Measurements from ENCODE around the gene CEPT1. TPM values are rescaled to one million over a fixed set of nuclear protein-coding genes. Genes with fewer than 3 reads are reported as not detected.

Gene CEPT1
- total and polyA plus RNA-seq, 2 of the 13 experiments (the other 11 are each of a cell fraction or from before 2014, with no cell fraction given), result 35.7 to 48.2 TPM

DNA sequence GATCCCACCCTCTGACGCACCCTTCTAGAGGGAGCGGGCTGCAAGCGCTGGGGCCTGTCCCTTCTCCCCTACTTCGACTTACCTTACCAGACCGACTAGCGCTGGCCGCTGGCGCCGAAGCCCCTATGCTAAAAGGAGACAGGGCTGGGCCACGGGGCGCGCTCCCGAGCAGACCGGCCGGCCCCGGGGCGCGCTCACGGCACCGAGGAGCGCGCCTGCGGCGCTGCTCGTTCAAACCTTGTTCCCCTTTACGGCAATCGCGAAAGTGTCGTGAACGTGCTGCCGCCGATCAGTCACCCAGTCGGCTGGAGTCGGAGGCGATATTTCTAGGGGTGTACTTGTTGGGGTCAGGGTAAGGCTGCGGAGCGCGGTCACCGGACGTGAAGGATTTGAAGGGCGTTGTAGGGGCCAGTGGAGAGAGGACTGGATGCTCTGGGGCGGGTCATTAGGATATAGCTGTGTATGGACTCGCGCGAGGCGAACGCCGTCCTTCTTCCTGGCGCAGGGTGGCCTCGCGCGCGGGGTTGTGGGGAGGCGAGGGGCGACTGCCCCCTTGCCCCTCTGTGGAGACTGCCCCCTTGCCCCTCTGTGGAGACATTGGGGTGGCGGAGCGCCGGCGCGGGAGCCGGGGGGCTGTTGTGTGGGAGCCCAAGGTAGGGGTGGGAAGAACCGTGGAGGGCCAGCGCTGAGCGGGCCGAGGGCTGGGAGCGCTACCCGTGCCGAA lies at the start of gene CEPT1, which contains the start of gene DRAM2 (continued):
- TF ChIP-seq PAXIP1 (CRISPR knock-in tag; conservative IDR thresholded peaks at IDR 0.05) (peak; percentile 26; the same call in 1 of the 2 replicates), YEATS4 (CRISPR knock-in tag; IDR thresholded peaks at IDR 0.05; ENCODE audit: borderline replicate concordance) (peak; percentile 76), ZNF619 (CRISPR knock-in tag; IDR thresholded peaks at IDR 0.05) (0 out of 2 replicates have a peak, but pooled peaks have one; percentile 26), ZFP82 (CRISPR knock-in tag; IDR thresholded peaks at IDR 0.05; ENCODE audit: borderline replicate concordance) (peak; percentile 61; the same call in 1 of the 2 replicates), ZNF670 (CRISPR knock-in tag; IDR thresholded peaks at IDR 0.05; ENCODE audit: borderline replicate concordance) (peak; percentile 92), NFE2L2 (IDR thresholded peaks at IDR 0.05; ENCODE audit: low read length) (no peak), HNRNPL (IDR thresholded peaks at IDR 0.05; ENCODE audit: low read depth, low read length) (peak; percentile 90), MYPOP (CRISPR knock-in tag; IDR thresholded peaks at IDR 0.05) (peak; percentile 48; the same call in 1 of the 2 replicates), ZSCAN25 (CRISPR knock-in tag; IDR thresholded peaks at IDR 0.05) (0 out of 2 replicates have a peak, but pooled peaks have one; percentile 66), ZNF710 (CRISPR knock-in tag; IDR thresholded peaks at IDR 0.05; ENCODE audit: borderline replicate concordance) (no peak; the same call in none of the 2 replicates)
- TF ChIP-seq, protein P1, sequence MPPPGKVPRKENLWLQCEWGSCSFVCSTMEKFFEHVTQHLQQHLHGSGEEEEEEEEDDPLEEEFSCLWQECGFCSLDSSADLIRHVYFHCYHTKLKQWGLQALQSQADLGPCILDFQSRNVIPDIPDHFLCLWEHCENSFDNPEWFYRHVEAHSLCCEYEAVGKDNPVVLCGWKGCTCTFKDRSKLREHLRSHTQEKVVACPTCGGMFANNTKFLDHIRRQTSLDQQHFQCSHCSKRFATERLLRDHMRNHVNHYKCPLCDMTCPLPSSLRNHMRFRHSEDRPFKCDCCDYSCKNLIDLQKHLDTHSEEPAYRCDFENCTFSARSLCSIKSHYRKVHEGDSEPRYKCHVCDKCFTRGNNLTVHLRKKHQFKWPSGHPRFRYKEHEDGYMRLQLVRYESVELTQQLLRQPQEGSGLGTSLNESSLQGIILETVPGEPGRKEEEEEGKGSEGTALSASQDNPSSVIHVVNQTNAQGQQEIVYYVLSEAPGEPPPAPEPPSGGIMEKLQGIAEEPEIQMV (CRISPR knock-in tag; IDR thresholded peaks at IDR 0.05; ENCODE audit: low read depth), result peak; percentile 61
- TF ChIP-seq, protein P2, sequence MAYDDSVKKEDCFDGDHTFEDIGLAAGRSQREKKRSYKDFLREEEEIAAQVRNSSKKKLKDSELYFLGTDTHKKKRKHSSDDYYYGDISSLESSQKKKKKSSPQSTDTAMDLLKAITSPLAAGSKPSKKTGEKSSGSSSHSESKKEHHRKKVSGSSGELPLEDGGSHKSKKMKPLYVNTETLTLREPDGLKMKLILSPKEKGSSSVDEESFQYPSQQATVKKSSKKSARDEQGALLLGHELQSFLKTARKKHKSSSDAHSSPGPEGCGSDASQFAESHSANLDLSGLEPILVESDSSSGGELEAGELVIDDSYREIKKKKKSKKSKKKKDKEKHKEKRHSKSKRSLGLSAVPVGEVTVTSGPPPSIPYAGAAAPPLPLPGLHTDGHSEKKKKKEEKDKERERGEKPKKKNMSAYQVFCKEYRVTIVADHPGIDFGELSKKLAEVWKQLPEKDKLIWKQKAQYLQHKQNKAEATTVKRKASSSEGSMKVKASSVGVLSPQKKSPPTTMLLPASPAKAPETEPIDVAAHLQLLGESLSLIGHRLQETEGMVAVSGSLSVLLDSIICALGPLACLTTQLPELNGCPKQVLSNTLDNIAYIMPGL (CRISPR knock-in tag; IDR thresholded peaks at IDR 0.05; ENCODE audit: borderline replicate concordance in 1 of 2, low read depth in 1 of 2), result peak; percentile 76 to 78
- TF ChIP-seq, protein P3, sequence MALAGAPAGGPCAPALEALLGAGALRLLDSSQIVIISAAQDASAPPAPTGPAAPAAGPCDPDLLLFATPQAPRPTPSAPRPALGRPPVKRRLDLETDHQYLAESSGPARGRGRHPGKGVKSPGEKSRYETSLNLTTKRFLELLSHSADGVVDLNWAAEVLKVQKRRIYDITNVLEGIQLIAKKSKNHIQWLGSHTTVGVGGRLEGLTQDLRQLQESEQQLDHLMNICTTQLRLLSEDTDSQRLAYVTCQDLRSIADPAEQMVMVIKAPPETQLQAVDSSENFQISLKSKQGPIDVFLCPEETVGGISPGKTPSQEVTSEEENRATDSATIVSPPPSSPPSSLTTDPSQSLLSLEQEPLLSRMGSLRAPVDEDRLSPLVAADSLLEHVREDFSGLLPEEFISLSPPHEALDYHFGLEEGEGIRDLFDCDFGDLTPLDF (CRISPR knock-in tag; IDR thresholded peaks at IDR 0.05), result peak; percentile 20; the same call in 1 of the 2 replicates
- TF ChIP-seq, protein P4, sequence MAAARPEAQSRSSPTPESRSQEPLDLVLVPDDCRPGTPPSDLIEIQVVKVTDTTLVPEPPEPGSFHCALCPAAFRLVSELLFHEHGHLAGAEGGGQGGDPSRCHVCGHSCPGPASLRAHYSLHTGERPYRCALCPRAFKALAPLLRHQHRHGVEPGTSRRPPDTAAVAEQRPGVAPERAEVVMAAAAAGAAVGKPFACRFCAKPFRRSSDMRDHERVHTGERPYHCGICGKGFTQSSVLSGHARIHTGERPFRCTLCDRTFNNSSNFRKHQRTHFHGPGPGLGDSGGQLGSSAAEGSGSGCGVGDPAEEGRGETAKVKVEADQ (CRISPR knock-in tag; IDR thresholded peaks at IDR 0.05; ENCODE audit: borderline replicate concordance), result no peak; the same call in 1 of the 2 replicates

Data from HepG2 (cell line).